B cell (primary cell): ENCODE data around the gene CLGN. TPM values are rescaled to one million over a fixed set of nuclear protein-coding genes. Genes with fewer than 3 reads are reported as not detected.

Experiments used
- ATAC-seq: fragments of 200-7000 bp; cut with Tn5 transposase; one replicate; pipeline ENCODE4 v1.10.0; 2021; ENCODE audit warnings: low read depth, mild to moderate bottlenecking, moderate number of reproducible peaks, moderate library complexity
- CTCF ChIA-PET: fragments of 350-600 bp; sonication (Branson Sonifier 250); formaldehyde crosslinking; loops from one replicate; lab custom pipeline; 2021; ENCODE audit warnings: antibody characterized with exemption, inconsistent platforms; lab: Charles Lee
- POLR2A ChIA-PET: fragments of 350-600 bp; sonication (Branson Sonifier 250); formaldehyde crosslinking; loops from one replicate; lab custom pipeline; 2021; ENCODE audit warnings: antibody characterized with exemption; lab: Charles Lee
- DNase-seq: peaks from one replicate; pipeline ENCODE4 v3.0.0; 2013
- H2AFZ ChIP-seq: 2 replicates; pipeline ENCODE4 v1.6.1; 2012; ENCODE audit warnings: mild to moderate bottlenecking, low read depth, low read length; ENCODE audit not compliant: insufficient read depth, poor library complexity, severe bottlenecking
- H3K27ac ChIP-seq, 2 donors: 1 replicate in 1 of 2; 2 replicates in 1 of 2; pipeline ENCODE4 v1.5.1; 2012 to 2013; ENCODE audit warnings: low read length in 2 of 2, mild to moderate bottlenecking in 2 of 2, moderate library complexity in 1 of 2
- H3K27me3 ChIP-seq, 4 experiments: fragments of 200-600 bp in 1 of 4; sonication (generic) in 1 of 4; replicated peaks in 1 of 4; 1 replicate in 2 of 4; 2 replicates in 2 of 4; pipeline versions ENCODE4 v1.6.1 to v1.7.0; 2013 to 2016; ENCODE audit warnings: low read length in 3 of 4, mild to moderate bottlenecking in 2 of 4, mixed read lengths in 1 of 4, moderate library complexity in 1 of 4; ENCODE audit not compliant: insufficient read depth in 4 of 4, control insufficient read depth in 3 of 4; ENCODE audit errors: control extremely low read depth in 1 of 4
- H3K36me3 ChIP-seq, 2 experiments: replicated peaks in 1 of 2; 1 replicate in 1 of 2; 2 replicates in 1 of 2; pipeline versions ENCODE4 v1.6.1 to v1.7.1; 2013; ENCODE audit warnings: low read length in 1 of 2; ENCODE audit not compliant: insufficient read depth in 2 of 2, control insufficient read depth in 1 of 2; ENCODE audit errors: control extremely low read depth in 1 of 2, extremely low read depth in 1 of 2
- H3K4me1 ChIP-seq, 2 donors: fragments of 200-600 bp in 1 of 2; sonication (generic) in 1 of 2; 1 replicate in 1 of 2; 2 replicates in 1 of 2; pipeline versions ENCODE4 v1.5.1 to v1.6.1; 2013 to 2017; ENCODE audit warnings: low read length in 2 of 2; ENCODE audit not compliant: control insufficient read depth in 2 of 2, insufficient read depth in 2 of 2
- H3K4me2 ChIP-seq: replicated peaks from 2 replicates; pipeline ENCODE3; 2012; ENCODE audit warnings: mild to moderate bottlenecking, low read depth, low read length; ENCODE audit not compliant: poor library complexity, severe bottlenecking
- H3K4me3 ChIP-seq, 5 experiments: fragments of 200-600 bp in 1 of 5; sonication (generic) in 1 of 5; 1 replicate in 3 of 5; 2 replicates in 2 of 5; pipeline versions ENCODE4 v1.5.1 to v1.7.0; 2011 to 2016; ENCODE audit warnings: low read length in 4 of 5, mild to moderate bottlenecking in 4 of 5, low read depth in 2 of 5, control low read depth in 1 of 5, moderate library complexity in 1 of 5; ENCODE audit not compliant: insufficient read depth in 1 of 5; ENCODE audit errors: control extremely low read depth in 1 of 5, extremely low read depth in 1 of 5
- H3K79me2 ChIP-seq: fragments of 200-600 bp; sonication (generic); one replicate; pipeline ENCODE4 v1.6.0; 2016; ENCODE audit warnings: low read length; ENCODE audit not compliant: control insufficient read depth, insufficient read depth
- H3K9ac ChIP-seq: fragments of 200-600 bp; sonication (generic); 2 replicates; pipeline ENCODE4 v1.6.1; 2017; ENCODE audit warnings: mild to moderate bottlenecking, low read length, moderate library complexity
- H3K9me3 ChIP-seq, 3 donors: one replicate each; pipeline versions ENCODE4 v1.6.1 to v1.7.1; 2013; ENCODE audit warnings: low read length in 2 of 3; ENCODE audit not compliant: control insufficient read depth in 2 of 3, insufficient read depth in 1 of 3; ENCODE audit errors: control extremely low read depth in 1 of 3
- H4K20me1 ChIP-seq: 2 replicates; pipeline ENCODE4 v1.6.0; 2012; ENCODE audit warnings: mild to moderate bottlenecking, low read length; ENCODE audit not compliant: insufficient read depth, control insufficient read depth, poor library complexity, severe bottlenecking
- H3K27ac Mint-ChIP-seq: one replicate; pipeline ENCODE4 v1.8.0; 2021; ENCODE audit warnings: mixed read lengths
- H3K27me3 Mint-ChIP-seq: one replicate; pipeline ENCODE4 v1.8.0; 2021; ENCODE audit warnings: mixed read lengths
- H3K4me1 Mint-ChIP-seq: one replicate; pipeline ENCODE4 v1.8.0; 2021; ENCODE audit warnings: mixed read lengths
- H3K4me3 Mint-ChIP-seq: one replicate; pipeline ENCODE4 v1.8.0; 2021; ENCODE audit warnings: mixed read lengths
- H3K9me3 Mint-ChIP-seq: one replicate; pipeline ENCODE4 v1.8.0; 2022; ENCODE audit warnings: mixed read lengths; ENCODE audit not compliant: insufficient read depth
- EZH2 ChIP-seq: IDR thresholded peaks from 2 replicates; pipeline ENCODE4 v1.6.1; 2012; ENCODE audit warnings: borderline replicate concordance, low read depth, mild to moderate bottlenecking, moderate library complexity, low read length; ENCODE audit not compliant: insufficient read depth, poor library complexity, severe bottlenecking
- WGBS: methylation state at CpG from one replicate; pipeline ENCODE4 v1.1.5; 2013; ENCODE audit warnings: missing lambda C conversion rate; ENCODE audit not compliant: insufficient coverage; 5-methylcytosine and 5-hydroxymethylcytosine counted together
- intact Hi-C: fragments of 100-400 bp; cut with micrococcal nuclease; formaldehyde crosslinking; loops from one replicate; pipeline ENCODE4 v1.10.0; 2022
- polyA plus RNA-seq: library from polyadenylated mRNA; depleted of rRNA; stranded (reverse); fragments of >200 nt; gene quantifications from 2 replicates; pipeline ENCODE4 v1.2.3, GENCODE V29; 2012
- total RNA-seq, 2 donors: library from RNA; stranded (reverse); fragments of 120-200 nt in 1 of 2; gene quantifications; 1 replicate in 1 of 2; 2 replicates in 1 of 2; pipeline versions ENCODE4 v1.2.3 to v1.2.4, GENCODE V29; 2013 to 2022
- TF ChIP-seq, protein P1 (sequence below): fragments of 200-600 bp; IDR thresholded peaks from one replicate; pipeline ENCODE4 v1.8.0; 2022; ENCODE audit warnings: antibody characterized with exemption, mild to moderate bottlenecking

The CLGN gene
- total and polyA plus RNA-seq, 2 donors (not counting 1 experiment from before 2014, with no cell fraction given), result not detected

- TF ChIP-seq, protein P1, sequence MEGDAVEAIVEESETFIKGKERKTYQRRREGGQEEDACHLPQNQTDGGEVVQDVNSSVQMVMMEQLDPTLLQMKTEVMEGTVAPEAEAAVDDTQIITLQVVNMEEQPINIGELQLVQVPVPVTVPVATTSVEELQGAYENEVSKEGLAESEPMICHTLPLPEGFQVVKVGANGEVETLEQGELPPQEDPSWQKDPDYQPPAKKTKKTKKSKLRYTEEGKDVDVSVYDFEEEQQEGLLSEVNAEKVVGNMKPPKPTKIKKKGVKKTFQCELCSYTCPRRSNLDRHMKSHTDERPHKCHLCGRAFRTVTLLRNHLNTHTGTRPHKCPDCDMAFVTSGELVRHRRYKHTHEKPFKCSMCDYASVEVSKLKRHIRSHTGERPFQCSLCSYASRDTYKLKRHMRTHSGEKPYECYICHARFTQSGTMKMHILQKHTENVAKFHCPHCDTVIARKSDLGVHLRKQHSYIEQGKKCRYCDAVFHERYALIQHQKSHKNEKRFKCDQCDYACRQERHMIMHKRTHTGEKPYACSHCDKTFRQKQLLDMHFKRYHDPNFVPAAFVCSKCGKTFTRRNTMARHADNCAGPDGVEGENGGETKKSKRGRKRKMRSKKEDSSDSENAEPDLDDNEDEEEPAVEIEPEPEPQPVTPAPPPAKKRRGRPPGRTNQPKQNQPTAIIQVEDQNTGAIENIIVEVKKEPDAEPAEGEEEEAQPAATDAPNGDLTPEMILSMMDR, result no peak
- TF ChIP-seq EZH2, result no peak
- Mint-ChIP-seq H3K9me3 (no peaks in the 10 kb centered on the region), H3K4me1 (peaks cover 25% of the 10 kb centered on the region), H3K27me3 (no peaks in the 10 kb centered on the region), H3K4me3 (peak within 1 kb of the TSS; percentile 86), H3K27ac (peak within 1 kb of the TSS; percentile 64)
- peak within 1 kb of the TSS; percentile 54 to 98 (median 93) for H3K4me3 ChIP-seq
- H4K20me1 ChIP-seq, result peaks cover 14% of the 10 kb centered on the region
- ATAC-seq (peak; percentile 95), DNase-seq (peak; percentile 97)
- under 1% methylated on average over 60 of the region's 63 CpGs for WGBS
- peaks cover 44% of the 10 kb centered on the region for H3K79me2 ChIP-seq
- intact Hi-C loops, result loop anchor here (1.0 to 10.0 kb wide), 7 partner anchors 13 to 921 kb away; partner anchors contain the start of genes ELMOD2, MAML3, RAB33B and SETD7
- ChIA-PET CTCF (interaction anchor here (0.9 to 5.3 kb wide), 11 partner anchors 10 to 514 kb away, joined by 3 to 76 read pairs (median 4); partner anchors contain the start of genes CLGN and ELMOD2), POLR2A (interaction anchor here (0.6 kb wide), 1 partner anchor 321 kb away, joined by 3 read pairs; no protein-coding TSS in a partner anchor)
- H3K4me2 ChIP-seq, result peak within 1 kb of the TSS; percentile 95
- H3K9me3 ChIP-seq, result no peaks in the 10 kb centered on the region
- peak within 1 kb of the TSS; percentile 74 for H3K9ac ChIP-seq
- no peaks in the 10 kb centered on the region for H3K36me3 ChIP-seq
- H2AFZ ChIP-seq, result peak within 1 kb of the TSS; percentile 82
- H3K27ac ChIP-seq, result peak within 1 kb of the TSS; percentile 74 to 86
- peaks cover 14 to 16% of the 10 kb centered on the region in 2 donors for H3K4me1 ChIP-seq
- no peaks in the 10 kb centered on the region for H3K27me3 ChIP-seq
Observed at GRCh38 chr4:140373328-140374129, 53.9 kb downstream of the CLGN start, which contains the start of gene SCOC. Gene SCOC (plus strand): TSS chr4:140373646. CDS start chr4:140379171, 5,525 bp downstream.
